GM23338 (cell line): Measurements from ENCODE around the gene AHNAK. TPM values are rescaled to one million over a fixed set of nuclear protein-coding genes. Genes with fewer than 3 reads are reported as not detected.

Experiments
- ATAC-seq: fragments of 200-7000 bp; cut with Tn5 transposase; 3 replicates; pipeline ENCODE4 v1.9.1; 2020
- DNase-seq: peaks from one replicate; pipeline ENCODE4 v3.0.0-alpha.2; 2015; ENCODE audit warnings: low spot score
- H2AFZ ChIP-seq: fragments of 200-600 bp; sonication (generic); 2 replicates; pipeline ENCODE4 v1.8.0; 2016; ENCODE audit warnings: antibody characterized with exemption, mild to moderate bottlenecking, moderate library complexity
- H3F3A ChIP-seq: fragments of 200-600 bp; sonication (generic); replicated peaks from 2 replicates; pipeline ENCODE4 v1.8.0; 2017; ENCODE audit warnings: antibody characterized with exemption, mixed run types, low read depth
- H3K27ac ChIP-seq: fragments of 200-600 bp; sonication (generic); 2 replicates; pipeline ENCODE4 v1.6.1; 2016; ENCODE audit warnings: low read depth
- H3K27me3 ChIP-seq: fragments of 200-600 bp; sonication (generic); 2 replicates; pipeline ENCODE4 v1.8.0; 2016; ENCODE audit warnings: mild to moderate bottlenecking, mixed run types, moderate library complexity; ENCODE audit not compliant: insufficient read depth
- H3K36me3 ChIP-seq: fragments of 200-600 bp; sonication (generic); 2 replicates; pipeline ENCODE4 v1.8.0; 2016; ENCODE audit warnings: mild to moderate bottlenecking; ENCODE audit not compliant: insufficient read depth
- H3K4me1 ChIP-seq: fragments of 200-600 bp; sonication (generic); 2 replicates; pipeline ENCODE4 v1.8.0; 2016; ENCODE audit warnings: mild to moderate bottlenecking, moderate library complexity; ENCODE audit not compliant: insufficient read depth
- H3K4me2 ChIP-seq: fragments of 200-600 bp; sonication (generic); 2 replicates; pipeline ENCODE4 v1.7.1; 2017; ENCODE audit warnings: mixed run types
- H3K4me3 ChIP-seq: fragments of 200-600 bp; sonication (generic); 2 replicates; pipeline ENCODE4 v1.6.1; 2016; ENCODE audit warnings: mixed run types
- H3K79me2 ChIP-seq: fragments of 200-600 bp; sonication (generic); replicated peaks from 2 replicates; pipeline ENCODE4 v1.8.0; 2017; ENCODE audit warnings: mild to moderate bottlenecking; ENCODE audit not compliant: insufficient read depth
- H3K9me2 ChIP-seq: fragments of 200-600 bp; sonication (generic); 2 replicates; pipeline ENCODE4 v1.8.0; 2017; ENCODE audit not compliant: insufficient read depth
- H4K20me1 ChIP-seq: fragments of 200-600 bp; sonication (generic); replicated peaks from 2 replicates; pipeline ENCODE4 v1.8.0; 2017; ENCODE audit warnings: mild to moderate bottlenecking; ENCODE audit not compliant: insufficient read depth
- H3K27ac Mint-ChIP-seq: 2 replicates; pipeline ENCODE4 v1.8.0; 2020; ENCODE audit warnings: inconsistent platforms, mild to moderate bottlenecking, moderate library complexity, mixed read lengths
- H3K27me3 Mint-ChIP-seq: 3 replicates; pipeline ENCODE4 v1.8.0; 2022; ENCODE audit warnings: low read depth, mild to moderate bottlenecking, moderate library complexity, mixed read lengths, inconsistent platforms; ENCODE audit not compliant: insufficient read depth, poor library complexity
- H3K36me3 Mint-ChIP-seq: 3 replicates; pipeline ENCODE4 v1.8.0; 2021; ENCODE audit warnings: low read depth, mild to moderate bottlenecking, inconsistent platforms, moderate library complexity, mixed read lengths
- H3K4me1 Mint-ChIP-seq: 3 replicates; pipeline ENCODE4 v1.8.0; 2020; ENCODE audit warnings: mild to moderate bottlenecking, inconsistent platforms, mixed read lengths
- H3K4me3 Mint-ChIP-seq: 3 replicates; pipeline ENCODE4 v1.8.0; 2021; ENCODE audit warnings: moderate library complexity, mild to moderate bottlenecking, inconsistent platforms, mixed read lengths
- H3K9me3 Mint-ChIP-seq: 3 replicates; pipeline ENCODE4 v1.8.0; 2020; ENCODE audit warnings: moderate library complexity, mild to moderate bottlenecking, inconsistent platforms, mixed read lengths
- EZH2 ChIP-seq: fragments of 200-600 bp; sonication (generic); IDR thresholded peaks from one replicate; pipeline ENCODE4 v1.8.0; 2017; ENCODE audit warnings: antibody characterized with exemption, mild to moderate bottlenecking, low read depth; ENCODE audit not compliant: unreplicated experiment
- EZH2phosphoT487 ChIP-seq: fragments of 200-600 bp; sonication (generic); IDR thresholded peaks from one replicate; pipeline ENCODE4 v1.8.1; 2018; ENCODE audit warnings: antibody characterized with exemption; ENCODE audit not compliant: unreplicated experiment
- JUNB ChIP-seq: IDR thresholded peaks from one replicate; pipeline ENCODE4 v1.6.1; 2016; ENCODE audit warnings: antibody characterized with exemption; ENCODE audit not compliant: unreplicated experiment
- POLR2AphosphoS5 ChIP-seq: IDR thresholded peaks from 2 replicates; pipeline ENCODE4 v1.6.1; 2016; ENCODE audit warnings: antibody characterized with exemption, low read depth
- ZNF114 ChIP-seq: fragments of 250-450 bp; sonication (Bioruptor Pico); IDR thresholded peaks from 2 replicates; pipeline ENCODE4 v1.5.0; 2020; ENCODE audit warnings: mild to moderate bottlenecking, moderate library complexity
- ZNF331 ChIP-seq: fragments of 250-450 bp; sonication (Bioruptor Pico); IDR thresholded peaks from 2 replicates; pipeline ENCODE4 v1.5.0; 2020; ENCODE audit warnings: low read depth, mild to moderate bottlenecking, moderate library complexity
- polyA plus RNA-seq: library from polyadenylated mRNA; unstranded; fragments of >200 nt; fragmentation: Nextera tagmentation; extraction: Ambion mirVana; gene quantifications from 2 replicates; pipeline ENCODE4 v1.2.1, GENCODE V29; 2016
- total RNA-seq: library from RNA; depleted of rRNA; stranded (reverse); fragments of >200 nt; shearing (Covaris generic); gene quantifications from 2 replicates; pipeline ENCODE4 v1.2.3, GENCODE V29; 2014
- TF ChIP-seq, protein P1 (sequence below): IDR thresholded peaks from 2 replicates; pipeline ENCODE4 v1.6.1; 2016; ENCODE audit warnings: antibody characterized with exemption
- TF ChIP-seq, protein P2 (sequence below): IDR thresholded peaks from one replicate; pipeline ENCODE4 v1.6.1; 2018; ENCODE audit warnings: antibody characterized with exemption; ENCODE audit not compliant: unreplicated experiment
- TF ChIP-seq, protein P3 (sequence below): fragments of 250-450 bp; sonication (Bioruptor Pico); IDR thresholded peaks from 2 replicates; pipeline ENCODE4 v1.5.0; 2020; ENCODE audit warnings: mild to moderate bottlenecking, moderate library complexity

The AHNAK gene
- total and polyA plus RNA-seq, 2 experiments from 2014 or later = 0.91 to 2.1 TPM

DNA sequence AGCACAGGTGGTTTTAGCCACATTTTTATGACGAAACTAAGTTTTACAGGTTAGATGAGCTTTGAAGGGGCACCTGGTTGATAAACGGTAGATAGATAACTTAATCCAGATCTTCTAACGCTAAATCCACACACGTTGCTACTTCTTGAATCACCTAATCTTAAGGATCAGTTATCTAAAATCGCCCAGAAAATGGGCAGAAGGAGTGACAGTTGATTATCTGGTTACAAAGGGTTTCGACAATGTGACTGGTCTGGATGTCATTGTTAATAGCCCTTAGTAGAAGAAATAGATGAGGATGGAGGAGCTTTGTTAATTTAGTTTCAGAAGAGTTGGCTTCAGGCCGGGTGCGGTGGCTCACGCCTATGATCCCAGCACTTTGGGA, 84.1 kb downstream of the AHNAK start:
- H3K4me3 Mint-ChIP-seq = no peak overlapping the region
- H3K36me3 Mint-ChIP-seq = no peaks in the 10 kb centered on the region
- Histone ChIP-seq H3K36me3 (no peaks in the 10 kb centered on the region), H3K4me3 (no peak overlapping the region), H4K20me1 (no peaks in the 10 kb centered on the region), H3K27me3 (no peaks in the 10 kb centered on the region), H3F3A (no peaks in the 10 kb centered on the region), H3K4me2 (no peak overlapping the region), H3K79me2 (no peaks in the 10 kb centered on the region), H2AFZ (no peak overlapping the region), H3K27ac (no peak overlapping the region), H3K9me2 (no peaks in the 10 kb centered on the region), H3K4me1 (no peaks in the 10 kb centered on the region)
- no peaks in the 10 kb centered on the region for H3K9me3 Mint-ChIP-seq
- DNase-seq = no peak
- H3K4me1 Mint-ChIP-seq = no peaks in the 10 kb centered on the region; the same call in 1 of the 3 replicates
- no peak for ATAC-seq
- H3K27ac Mint-ChIP-seq = no peak overlapping the region
- TF ChIP-seq EZH2 = no peak
- TF ChIP-seq ZNF331 (CRISPR knock-in tag) = no peak
- TF ChIP-seq POLR2AphosphoS5 = no peak
- no peak for TF ChIP-seq JUNB
- no peak for TF ChIP-seq EZH2phosphoT487
- TF ChIP-seq, protein P1, sequence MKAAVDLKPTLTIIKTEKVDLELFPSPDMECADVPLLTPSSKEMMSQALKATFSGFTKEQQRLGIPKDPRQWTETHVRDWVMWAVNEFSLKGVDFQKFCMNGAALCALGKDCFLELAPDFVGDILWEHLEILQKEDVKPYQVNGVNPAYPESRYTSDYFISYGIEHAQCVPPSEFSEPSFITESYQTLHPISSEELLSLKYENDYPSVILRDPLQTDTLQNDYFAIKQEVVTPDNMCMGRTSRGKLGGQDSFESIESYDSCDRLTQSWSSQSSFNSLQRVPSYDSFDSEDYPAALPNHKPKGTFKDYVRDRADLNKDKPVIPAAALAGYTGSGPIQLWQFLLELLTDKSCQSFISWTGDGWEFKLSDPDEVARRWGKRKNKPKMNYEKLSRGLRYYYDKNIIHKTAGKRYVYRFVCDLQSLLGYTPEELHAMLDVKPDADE = no peak
- TF ChIP-seq ZNF114 (CRISPR knock-in tag) = no peak
- TF ChIP-seq, protein P2, sequence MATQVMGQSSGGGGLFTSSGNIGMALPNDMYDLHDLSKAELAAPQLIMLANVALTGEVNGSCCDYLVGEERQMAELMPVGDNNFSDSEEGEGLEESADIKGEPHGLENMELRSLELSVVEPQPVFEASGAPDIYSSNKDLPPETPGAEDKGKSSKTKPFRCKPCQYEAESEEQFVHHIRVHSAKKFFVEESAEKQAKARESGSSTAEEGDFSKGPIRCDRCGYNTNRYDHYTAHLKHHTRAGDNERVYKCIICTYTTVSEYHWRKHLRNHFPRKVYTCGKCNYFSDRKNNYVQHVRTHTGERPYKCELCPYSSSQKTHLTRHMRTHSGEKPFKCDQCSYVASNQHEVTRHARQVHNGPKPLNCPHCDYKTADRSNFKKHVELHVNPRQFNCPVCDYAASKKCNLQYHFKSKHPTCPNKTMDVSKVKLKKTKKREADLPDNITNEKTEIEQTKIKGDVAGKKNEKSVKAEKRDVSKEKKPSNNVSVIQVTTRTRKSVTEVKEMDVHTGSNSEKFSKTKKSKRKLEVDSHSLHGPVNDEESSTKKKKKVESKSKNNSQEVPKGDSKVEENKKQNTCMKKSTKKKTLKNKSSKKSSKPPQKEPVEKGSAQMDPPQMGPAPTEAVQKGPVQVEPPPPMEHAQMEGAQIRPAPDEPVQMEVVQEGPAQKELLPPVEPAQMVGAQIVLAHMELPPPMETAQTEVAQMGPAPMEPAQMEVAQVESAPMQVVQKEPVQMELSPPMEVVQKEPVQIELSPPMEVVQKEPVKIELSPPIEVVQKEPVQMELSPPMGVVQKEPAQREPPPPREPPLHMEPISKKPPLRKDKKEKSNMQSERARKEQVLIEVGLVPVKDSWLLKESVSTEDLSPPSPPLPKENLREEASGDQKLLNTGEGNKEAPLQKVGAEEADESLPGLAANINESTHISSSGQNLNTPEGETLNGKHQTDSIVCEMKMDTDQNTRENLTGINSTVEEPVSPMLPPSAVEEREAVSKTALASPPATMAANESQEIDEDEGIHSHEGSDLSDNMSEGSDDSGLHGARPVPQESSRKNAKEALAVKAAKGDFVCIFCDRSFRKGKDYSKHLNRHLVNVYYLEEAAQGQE = no peak
- H3K27me3 Mint-ChIP-seq = peaks cover 5% of the 10 kb centered on the region

DNA sequence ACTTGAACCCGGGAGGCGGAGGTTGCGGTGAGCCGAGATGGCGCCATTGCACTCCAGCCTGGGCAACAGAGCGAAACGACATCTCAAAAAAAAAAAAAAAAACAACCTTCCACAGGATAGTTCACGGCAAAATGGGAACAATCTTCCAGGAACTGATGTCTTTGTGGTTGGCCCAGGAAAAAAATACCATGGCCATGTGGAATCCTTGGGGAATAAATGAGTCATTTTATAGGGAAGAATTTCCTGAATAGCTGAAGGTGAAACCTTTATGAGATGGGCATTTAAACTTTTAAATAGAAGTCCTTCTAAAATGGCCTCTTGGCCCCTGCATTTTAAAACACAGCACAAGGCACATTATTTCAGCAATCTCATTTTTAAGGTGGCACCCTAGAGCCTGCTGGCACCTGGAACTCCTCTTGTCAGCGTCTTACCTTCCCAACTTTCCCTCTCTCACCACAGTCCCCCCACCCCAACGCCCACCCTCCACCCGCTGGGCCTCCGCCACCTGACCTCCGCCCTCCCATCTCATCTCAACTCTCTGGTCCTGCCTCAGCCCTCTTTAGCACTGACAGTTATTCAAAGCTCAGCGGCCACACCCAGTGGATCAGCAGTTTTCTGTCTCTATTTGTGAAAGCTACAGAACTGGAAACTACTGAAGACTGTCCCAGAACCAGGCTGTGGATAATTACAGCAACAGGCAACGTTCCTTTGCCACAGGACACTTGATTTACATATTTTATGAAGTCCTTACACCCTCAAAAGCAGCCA, 84.7 kb downstream of the AHNAK start:
- Histone ChIP-seq H3K27me3 (no peaks in the 10 kb centered on the region), H3K27ac (no peak overlapping the region), H3K9me2 (no peaks in the 10 kb centered on the region), H3F3A (no peaks in the 10 kb centered on the region), H3K36me3 (no peaks in the 10 kb centered on the region), H3K4me3 (no peak overlapping the region), H3K79me2 (no peaks in the 10 kb centered on the region), H3K4me2 (no peak overlapping the region), H4K20me1 (no peaks in the 10 kb centered on the region), H2AFZ (no peak overlapping the region), H3K4me1 (no peaks in the 10 kb centered on the region)
- no peaks in the 10 kb centered on the region; the same call in 1 of the 3 replicates for H3K4me1 Mint-ChIP-seq
- DNase-seq (no peak), ATAC-seq (no peak)
- no peaks in the 10 kb centered on the region for H3K36me3 Mint-ChIP-seq
- H3K9me3 Mint-ChIP-seq = no peaks in the 10 kb centered on the region
- H3K4me3 Mint-ChIP-seq = no peak overlapping the region
- no peak overlapping the region for H3K27ac Mint-ChIP-seq
- H3K27me3 Mint-ChIP-seq = peaks cover 5% of the 10 kb centered on the region
- no peak for TF ChIP-seq ZNF114 (CRISPR knock-in tag)
- no peak for TF ChIP-seq POLR2AphosphoS5
- no peak for TF ChIP-seq JUNB
- TF ChIP-seq, protein P3, sequence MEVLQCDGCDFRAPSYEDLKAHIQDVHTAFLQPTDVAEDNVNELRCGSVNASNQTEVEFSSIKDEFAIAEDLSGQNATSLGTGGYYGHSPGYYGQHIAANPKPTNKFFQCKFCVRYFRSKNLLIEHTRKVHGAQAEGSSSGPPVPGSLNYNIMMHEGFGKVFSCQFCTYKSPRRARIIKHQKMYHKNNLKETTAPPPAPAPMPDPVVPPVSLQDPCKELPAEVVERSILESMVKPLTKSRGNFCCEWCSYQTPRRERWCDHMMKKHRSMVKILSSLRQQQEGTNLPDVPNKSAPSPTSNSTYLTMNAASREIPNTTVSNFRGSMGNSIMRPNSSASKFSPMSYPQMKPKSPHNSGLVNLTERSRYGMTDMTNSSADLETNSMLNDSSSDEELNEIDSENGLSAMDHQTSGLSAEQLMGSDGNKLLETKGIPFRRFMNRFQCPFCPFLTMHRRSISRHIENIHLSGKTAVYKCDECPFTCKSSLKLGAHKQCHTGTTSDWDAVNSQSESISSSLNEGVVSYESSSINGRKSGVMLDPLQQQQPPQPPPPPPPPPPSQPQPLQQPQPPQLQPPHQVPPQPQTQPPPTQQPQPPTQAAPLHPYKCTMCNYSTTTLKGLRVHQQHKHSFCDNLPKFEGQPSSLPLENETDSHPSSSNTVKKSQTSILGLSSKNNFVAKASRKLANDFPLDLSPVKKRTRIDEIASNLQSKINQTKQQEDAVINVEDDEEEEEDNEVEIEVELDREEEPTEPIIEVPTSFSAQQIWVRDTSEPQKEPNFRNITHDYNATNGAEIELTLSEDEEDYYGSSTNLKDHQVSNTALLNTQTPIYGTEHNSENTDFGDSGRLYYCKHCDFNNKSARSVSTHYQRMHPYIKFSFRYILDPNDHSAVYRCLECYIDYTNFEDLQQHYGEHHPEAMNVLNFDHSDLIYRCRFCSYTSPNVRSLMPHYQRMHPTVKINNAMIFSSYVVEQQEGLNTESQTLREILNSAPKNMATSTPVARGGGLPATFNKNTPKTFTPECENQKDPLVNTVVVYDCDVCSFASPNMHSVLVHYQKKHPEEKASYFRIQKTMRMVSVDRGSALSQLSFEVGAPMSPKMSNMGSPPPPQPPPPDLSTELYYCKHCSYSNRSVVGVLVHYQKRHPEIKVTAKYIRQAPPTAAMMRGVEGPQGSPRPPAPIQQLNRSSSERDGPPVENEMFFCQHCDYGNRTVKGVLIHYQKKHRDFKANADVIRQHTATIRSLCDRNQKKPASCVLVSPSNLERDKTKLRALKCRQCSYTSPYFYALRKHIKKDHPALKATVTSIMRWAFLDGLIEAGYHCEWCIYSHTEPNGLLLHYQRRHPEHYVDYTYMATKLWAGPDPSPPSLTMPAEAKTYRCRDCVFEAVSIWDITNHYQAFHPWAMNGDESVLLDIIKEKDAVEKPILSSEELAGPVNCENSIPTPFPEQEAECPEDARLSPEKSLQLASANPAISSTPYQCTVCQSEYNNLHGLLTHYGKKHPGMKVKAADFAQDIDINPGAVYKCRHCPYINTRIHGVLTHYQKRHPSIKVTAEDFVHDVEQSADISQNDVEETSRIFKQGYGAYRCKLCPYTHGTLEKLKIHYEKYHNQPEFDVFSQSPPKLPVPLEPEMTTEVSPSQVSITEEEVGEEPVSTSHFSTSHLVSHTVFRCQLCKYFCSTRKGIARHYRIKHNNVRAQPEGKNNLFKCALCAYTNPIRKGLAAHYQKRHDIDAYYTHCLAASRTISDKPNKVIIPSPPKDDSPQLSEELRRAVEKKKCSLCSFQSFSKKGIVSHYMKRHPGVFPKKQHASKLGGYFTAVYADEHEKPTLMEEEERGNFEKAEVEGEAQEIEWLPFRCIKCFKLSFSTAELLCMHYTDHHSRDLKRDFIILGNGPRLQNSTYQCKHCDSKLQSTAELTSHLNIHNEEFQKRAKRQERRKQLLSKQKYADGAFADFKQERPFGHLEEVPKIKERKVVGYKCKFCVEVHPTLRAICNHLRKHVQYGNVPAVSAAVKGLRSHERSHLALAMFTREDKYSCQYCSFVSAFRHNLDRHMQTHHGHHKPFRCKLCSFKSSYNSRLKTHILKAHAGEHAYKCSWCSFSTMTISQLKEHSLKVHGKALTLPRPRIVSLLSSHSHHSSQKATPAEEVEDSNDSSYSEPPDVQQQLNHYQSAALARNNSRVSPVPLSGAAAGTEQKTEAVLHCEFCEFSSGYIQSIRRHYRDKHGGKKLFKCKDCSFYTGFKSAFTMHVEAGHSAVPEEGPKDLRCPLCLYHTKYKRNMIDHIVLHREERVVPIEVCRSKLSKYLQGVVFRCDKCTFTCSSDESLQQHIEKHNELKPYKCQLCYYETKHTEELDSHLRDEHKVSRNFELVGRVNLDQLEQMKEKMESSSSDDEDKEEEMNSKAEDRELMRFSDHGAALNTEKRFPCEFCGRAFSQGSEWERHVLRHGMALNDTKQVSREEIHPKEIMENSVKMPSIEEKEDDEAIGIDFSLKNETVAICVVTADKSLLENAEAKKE (CRISPR knock-in tag) = no peak
